Cardiac muscle cell (in vitro differentiated cells and primary cell): ENCODE results near the gene EID1. TPM values are rescaled to one million over a fixed set of nuclear protein-coding genes. Genes with fewer than 3 reads are reported as not detected.

Experiments used
- DNase-seq, 2 donors: peaks; one replicate each; pipeline versions ENCODE4 v3.0.0 to v3.0.0-alpha.2; 2010 to 2017; ENCODE audit warnings: low read depth in 1 of 2, low spot score in 1 of 2
- H3K27ac ChIP-seq: fragments of 200-600 bp; sonication (generic); 2 replicates; pipeline ENCODE4 v1.5.1; 2016
- H3K27me3 ChIP-seq: fragments of 200-600 bp; sonication (generic); 2 replicates; pipeline ENCODE4 v1.6.0; 2016; ENCODE audit warnings: control low read depth
- H3K36me3 ChIP-seq: fragments of 200-600 bp; sonication (generic); 2 replicates; pipeline ENCODE4 v1.5.1; 2016; ENCODE audit warnings: control low read depth
- H3K4me1 ChIP-seq: fragments of 200-600 bp; sonication (generic); 2 replicates; pipeline ENCODE4 v1.8.1; 2017; ENCODE audit warnings: low read depth, mild to moderate bottlenecking, mixed run types
- H3K4me3 ChIP-seq: fragments of 200-600 bp; sonication (generic); 2 replicates; pipeline ENCODE4 v1.5.1; 2016; ENCODE audit warnings: mild to moderate bottlenecking
- H3K9me3 ChIP-seq: fragments of 200-600 bp; sonication (generic); 2 replicates; pipeline ENCODE4 v1.5.1; 2017; ENCODE audit warnings: low read depth, mild to moderate bottlenecking, control low read depth
- polyA plus RNA-seq: library from polyadenylated mRNA; unstranded; fragments of >200 nt; fragmentation: Nextera tagmentation; extraction: Ambion mirVana; gene quantifications from 2 replicates; pipeline ENCODE4 v1.2.1, GENCODE V29; 2016
- total RNA-seq: library from RNA; depleted of rRNA; stranded (reverse); fragments of >200 nt; gene quantifications from 2 replicates; pipeline ENCODE4 v1.2.3, GENCODE V29; 2016
- TF ChIP-seq, protein P1 (sequence below): IDR thresholded peaks from 2 replicates; pipeline ENCODE4 v1.5.1; 2012; ENCODE audit warnings: low read depth, mild to moderate bottlenecking, low read length

Gene EID1
- total and polyA plus RNA-seq, 2 experiments from 2014 or later = 355 to 422 TPM

DNA sequence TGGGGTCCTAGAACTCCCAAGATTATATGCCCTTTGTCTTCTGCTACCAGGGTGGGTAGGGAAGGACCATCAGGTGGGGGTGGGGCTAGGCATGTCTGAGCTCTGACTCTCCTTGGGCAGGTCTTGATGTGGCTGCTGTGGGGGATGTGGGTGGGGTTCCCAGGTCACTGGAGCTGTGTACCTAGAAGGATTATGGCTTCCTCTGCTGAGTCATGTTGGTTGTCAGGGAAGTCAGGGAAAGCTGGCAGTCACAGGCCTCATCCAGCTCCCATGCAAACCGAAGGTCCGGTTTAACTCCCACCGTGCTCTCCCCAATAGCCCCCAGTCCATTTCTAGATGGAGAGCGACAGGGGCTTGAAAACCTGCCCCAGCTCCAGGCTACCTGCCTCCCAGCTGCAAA lies 35.2 kb downstream of the EID1 start:
- Histone ChIP-seq H3K4me3 (no peak overlapping the region), H3K27me3 (no peaks in the 10 kb centered on the region), H3K4me1 (no peaks in the 10 kb centered on the region), H3K9me3 (no peaks in the 10 kb centered on the region), H3K27ac (no peak overlapping the region), H3K36me3 (no peaks in the 10 kb centered on the region)
- DNase-seq = no peak
- TF ChIP-seq, protein P1, sequence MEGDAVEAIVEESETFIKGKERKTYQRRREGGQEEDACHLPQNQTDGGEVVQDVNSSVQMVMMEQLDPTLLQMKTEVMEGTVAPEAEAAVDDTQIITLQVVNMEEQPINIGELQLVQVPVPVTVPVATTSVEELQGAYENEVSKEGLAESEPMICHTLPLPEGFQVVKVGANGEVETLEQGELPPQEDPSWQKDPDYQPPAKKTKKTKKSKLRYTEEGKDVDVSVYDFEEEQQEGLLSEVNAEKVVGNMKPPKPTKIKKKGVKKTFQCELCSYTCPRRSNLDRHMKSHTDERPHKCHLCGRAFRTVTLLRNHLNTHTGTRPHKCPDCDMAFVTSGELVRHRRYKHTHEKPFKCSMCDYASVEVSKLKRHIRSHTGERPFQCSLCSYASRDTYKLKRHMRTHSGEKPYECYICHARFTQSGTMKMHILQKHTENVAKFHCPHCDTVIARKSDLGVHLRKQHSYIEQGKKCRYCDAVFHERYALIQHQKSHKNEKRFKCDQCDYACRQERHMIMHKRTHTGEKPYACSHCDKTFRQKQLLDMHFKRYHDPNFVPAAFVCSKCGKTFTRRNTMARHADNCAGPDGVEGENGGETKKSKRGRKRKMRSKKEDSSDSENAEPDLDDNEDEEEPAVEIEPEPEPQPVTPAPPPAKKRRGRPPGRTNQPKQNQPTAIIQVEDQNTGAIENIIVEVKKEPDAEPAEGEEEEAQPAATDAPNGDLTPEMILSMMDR = no peak

GRCh38 chr15:48914717-48915116 lies 36.8 kb downstream of the EID1 start:
- TF ChIP-seq, protein P1 = no peak
- no peaks in the 10 kb centered on the region for H3K27me3 ChIP-seq
- H3K36me3 ChIP-seq = no peaks in the 10 kb centered on the region
- H3K4me3 ChIP-seq = no peak overlapping the region
- DNase-seq = no peak
- no peaks in the 10 kb centered on the region for H3K9me3 ChIP-seq
- H3K27ac ChIP-seq = no peak overlapping the region
- no peaks in the 10 kb centered on the region for H3K4me1 ChIP-seq

GRCh38 chr15:48915861-48916260 lies 37.9 kb downstream of the EID1 start:
- Histone ChIP-seq H3K9me3 (no peaks in the 10 kb centered on the region), H3K27me3 (no peaks in the 10 kb centered on the region), H3K36me3 (no peaks in the 10 kb centered on the region), H3K4me1 (no peaks in the 10 kb centered on the region), H3K27ac (no peak overlapping the region), H3K4me3 (no peak overlapping the region)
- TF ChIP-seq, protein P1 = no peak
- DNase-seq = no peak

- H3K4me1 ChIP-seq = no peaks in the 10 kb centered on the region
These were observed 38.8 kb downstream of the EID1 start for GRCh38 chr15:48916721-48917120.

GRCh38 chr15:48922046-48922445 lies 44.1 kb downstream of the EID1 start:
- H3K9me3 ChIP-seq = no peaks in the 10 kb centered on the region
- no peak overlapping the region for H3K4me3 ChIP-seq
- H3K4me1 ChIP-seq = no peaks in the 10 kb centered on the region
- no peaks in the 10 kb centered on the region for H3K27me3 ChIP-seq
- H3K27ac ChIP-seq = no peak overlapping the region
- DNase-seq = no peak
- H3K36me3 ChIP-seq = no peaks in the 10 kb centered on the region
- TF ChIP-seq, protein P1 = no peak

More at GRCh38 chr15:48916721-48917120, 38.8 kb downstream of the EID1 start:
- TF ChIP-seq, protein P1 = no peak
- no peak overlapping the region for H3K27ac ChIP-seq
- H3K9me3 ChIP-seq = no peaks in the 10 kb centered on the region
- H3K27me3 ChIP-seq = no peaks in the 10 kb centered on the region
- no peak overlapping the region for H3K4me3 ChIP-seq
- H3K36me3 ChIP-seq = no peaks in the 10 kb centered on the region
- DNase-seq = no peak
